C1 segment of cervical spinal cord (tissue), 14 donors: ENCODE data around the gene RNF133.

Experiments
- DNase-seq, 14 donors: peaks; one replicate each; lab custom pipeline; 2025; lab: John Stamatoyannopoulos, UW

The RNF133 gene, protein sequence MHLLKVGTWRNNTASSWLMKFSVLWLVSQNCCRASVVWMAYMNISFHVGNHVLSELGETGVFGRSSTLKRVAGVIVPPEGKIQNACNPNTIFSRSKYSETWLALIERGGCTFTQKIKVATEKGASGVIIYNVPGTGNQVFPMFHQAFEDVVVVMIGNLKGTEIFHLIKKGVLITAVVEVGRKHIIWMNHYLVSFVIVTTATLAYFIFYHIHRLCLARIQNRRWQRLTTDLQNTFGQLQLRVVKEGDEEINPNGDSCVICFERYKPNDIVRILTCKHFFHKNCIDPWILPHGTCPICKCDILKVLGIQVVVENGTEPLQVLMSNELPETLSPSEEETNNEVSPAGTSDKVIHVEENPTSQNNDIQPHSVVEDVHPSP

DNA sequence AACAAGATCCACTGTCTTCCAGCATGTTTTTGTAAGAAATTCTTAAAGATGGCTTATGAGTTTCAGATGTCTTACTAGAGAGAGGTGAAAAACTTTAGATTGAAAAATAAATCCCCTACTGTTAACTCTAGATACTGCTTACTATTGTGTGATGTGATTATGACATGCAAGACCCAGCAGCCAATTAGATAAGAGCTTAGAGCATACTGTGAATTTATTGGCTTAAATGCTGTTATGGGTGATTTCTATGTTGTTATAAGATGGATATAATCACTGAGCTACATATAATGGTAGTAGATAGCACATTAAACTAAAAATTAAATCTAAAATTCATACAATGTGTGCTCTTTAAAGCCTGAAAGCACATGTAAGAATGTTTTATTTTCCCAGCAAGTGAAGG is at the start of gene RNF133:
TSS of gene RNF133 (minus strand) at position 101 of the 400 bp plus-strand sequence. CDS start 199 bp downstream, outside the sequence.
- DNase-seq = no peak

DNA sequence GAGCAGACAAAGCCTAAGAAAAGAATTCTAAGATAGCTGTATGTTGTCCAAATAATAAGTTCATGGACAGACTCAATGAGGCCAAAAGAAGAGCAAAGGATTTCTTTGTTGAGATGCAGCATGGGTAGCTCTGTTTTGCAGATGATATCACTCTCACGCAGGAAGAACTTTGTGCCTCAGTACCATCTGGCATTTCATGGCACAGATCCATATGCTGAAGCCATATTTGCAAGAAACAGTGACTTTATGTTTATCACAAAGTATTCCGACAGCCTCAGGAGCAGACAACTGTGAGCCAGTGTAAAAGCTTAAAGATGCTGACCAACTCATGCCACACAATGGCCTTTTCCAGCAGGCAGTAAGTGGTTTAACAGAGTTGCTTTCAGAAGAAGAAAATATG is 49.3 kb upstream of the RNF133 start:
- DNase-seq = peak in 1 of 14 donors; percentile 78

DNA sequence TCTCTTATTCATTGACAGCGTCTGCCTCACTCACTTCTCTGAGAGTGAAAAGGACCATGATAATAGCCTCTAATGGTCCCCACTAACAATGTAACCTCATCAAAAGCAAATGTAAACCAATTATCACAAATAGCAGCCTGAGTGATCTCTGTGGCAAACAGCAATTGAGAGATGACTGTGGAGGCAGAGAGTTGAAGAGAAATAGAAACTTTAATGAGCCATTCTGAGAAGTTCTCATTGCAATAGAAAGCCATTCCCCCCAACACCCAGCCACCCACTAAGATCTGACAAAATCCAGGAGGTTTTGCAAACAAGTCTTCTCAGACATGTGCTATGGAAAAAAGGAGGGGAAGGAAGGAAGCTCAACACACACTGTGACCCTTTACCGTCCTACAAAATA is 48.0 kb upstream of the RNF133 start:
- DNase-seq = no peak

DNA sequence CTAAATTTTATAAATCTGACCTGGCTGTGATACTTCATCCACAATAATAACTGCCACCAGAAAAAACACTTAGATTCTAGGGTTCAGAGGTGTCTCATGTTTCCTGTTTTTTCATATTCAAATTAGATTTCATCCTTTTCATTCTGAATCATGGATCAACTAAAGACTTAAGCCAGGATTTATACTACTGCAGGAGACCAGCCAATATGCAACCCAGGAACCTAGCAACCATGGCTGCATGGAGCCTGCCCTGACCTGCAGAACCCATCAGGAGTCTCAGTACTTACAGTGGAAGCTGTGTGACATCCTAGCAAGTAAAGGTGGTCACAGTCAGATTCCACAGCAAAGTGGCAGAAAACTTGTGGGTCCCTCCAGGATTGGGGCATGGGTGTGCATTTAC is 44.3 kb upstream of the RNF133 start:
- DNase-seq = no peak

DNA sequence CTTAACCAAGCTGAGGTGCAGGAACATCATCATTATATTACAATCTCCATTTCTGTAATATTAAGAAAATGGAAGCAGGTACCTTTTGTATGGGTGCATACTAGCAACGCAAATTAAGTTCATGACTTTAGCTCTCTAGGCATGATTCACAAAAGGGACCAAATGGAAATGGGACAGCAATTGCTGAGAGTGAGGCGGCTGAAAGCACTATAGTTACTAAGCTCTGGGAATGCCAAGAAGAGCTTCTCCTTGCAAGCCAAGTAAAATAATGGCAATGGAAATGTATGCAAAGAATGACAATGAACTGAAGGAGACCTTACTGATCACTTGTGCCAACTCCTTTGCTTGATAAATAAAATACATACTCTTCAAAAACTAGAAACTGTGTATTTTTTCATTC is 40.0 kb upstream of the RNF133 start:
- no peak for DNase-seq

DNA sequence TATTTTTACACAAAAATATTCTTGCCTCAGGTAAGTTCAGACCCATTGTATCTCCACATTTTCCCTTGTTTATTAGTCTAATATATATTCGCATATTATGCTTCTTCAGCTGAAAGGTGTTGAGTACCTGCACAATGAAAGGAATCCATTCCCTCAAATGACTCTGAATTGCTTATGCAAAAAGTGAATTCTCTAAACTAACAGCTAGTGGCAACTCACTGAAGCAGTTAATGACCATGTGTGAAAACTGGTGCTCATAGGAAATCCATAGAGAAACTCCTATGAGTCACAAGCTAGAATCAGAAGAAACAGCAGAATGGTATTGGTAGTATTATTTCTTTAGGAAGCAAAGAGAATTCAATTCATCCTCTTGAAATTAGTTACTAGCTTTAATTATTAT is 37.3 kb upstream of the RNF133 start:
- DNase-seq = peak in 1 of 14 donors; percentile 83

DNA sequence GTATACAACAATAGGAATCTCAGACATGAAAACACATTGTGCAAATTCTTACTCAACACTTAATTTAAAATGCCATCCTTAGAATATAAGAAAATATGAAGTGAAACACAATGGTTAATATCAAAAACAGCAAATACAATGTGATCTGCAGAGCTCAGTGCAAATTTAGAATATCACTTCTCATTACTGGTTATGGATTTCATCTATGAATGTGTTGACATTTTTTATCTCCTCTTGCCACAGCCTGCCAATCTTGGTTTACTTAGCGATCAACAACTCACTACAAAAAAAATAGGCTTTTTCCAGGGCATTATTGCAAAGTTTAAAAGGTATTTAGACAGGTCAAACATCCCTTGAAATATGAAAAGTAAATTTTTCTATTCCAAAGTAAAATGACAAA is 28.8 kb upstream of the RNF133 start:
- DNase-seq = no peak

DNA sequence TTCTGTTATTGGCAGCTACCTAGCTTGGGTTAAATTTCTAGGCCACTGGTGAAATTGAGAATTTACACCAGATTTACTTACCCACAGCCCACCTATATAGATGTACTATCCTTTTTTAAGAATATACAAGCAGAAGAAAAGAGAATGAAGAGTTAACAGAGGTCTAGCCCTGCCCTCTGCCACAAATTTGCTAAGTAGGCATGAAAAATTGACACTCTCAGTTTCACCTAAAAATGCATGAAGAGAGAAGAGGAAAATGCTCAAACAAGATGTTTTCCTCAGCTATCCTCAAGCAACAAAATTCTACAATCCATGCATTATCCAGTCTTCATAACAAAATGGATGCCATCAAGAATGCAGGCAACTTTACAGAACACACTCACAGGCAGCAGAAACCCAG is 28.4 kb upstream of the RNF133 start:
- no peak for DNase-seq

DNA sequence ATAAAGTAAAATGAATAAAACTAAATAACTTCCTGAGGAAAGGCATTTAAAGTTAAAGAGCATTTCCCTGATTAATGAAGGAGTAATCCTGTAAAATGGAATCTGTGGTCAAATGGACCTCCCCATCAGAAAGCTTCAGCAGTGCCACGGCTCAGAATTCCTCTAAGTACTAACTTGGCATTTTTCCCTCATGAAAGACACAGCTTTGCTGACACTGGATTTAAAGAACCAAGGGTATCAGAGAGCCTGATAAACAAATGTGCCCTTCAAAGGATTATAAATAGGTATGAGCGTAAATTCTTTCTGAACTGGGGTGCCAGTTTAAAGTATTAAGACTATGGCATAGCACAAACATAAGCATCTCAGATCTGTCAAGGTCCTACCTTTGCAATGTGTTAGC is 28.0 kb upstream of the RNF133 start:
- peak in 1 of 14 donors; percentile 48 for DNase-seq

DNA sequence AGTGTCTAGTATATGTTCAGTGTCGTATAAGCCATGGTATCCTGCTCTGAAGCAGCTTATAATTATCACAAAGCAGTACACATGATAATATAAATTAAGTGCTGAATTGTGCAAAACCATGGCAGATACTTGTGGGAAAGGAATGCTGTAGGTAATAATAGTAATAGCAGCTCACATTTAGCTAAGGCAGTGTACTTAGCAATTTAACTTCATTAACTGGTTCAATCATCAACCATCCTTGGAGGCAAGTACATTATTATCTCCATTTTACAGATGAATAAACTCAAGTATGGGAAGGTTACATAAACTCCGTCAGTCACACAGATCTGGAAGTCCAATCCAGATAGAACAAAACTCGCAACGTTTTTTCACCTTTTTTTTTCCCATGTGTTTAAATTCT is 25.4 kb upstream of the RNF133 start:
- DNase-seq = no peak

DNA sequence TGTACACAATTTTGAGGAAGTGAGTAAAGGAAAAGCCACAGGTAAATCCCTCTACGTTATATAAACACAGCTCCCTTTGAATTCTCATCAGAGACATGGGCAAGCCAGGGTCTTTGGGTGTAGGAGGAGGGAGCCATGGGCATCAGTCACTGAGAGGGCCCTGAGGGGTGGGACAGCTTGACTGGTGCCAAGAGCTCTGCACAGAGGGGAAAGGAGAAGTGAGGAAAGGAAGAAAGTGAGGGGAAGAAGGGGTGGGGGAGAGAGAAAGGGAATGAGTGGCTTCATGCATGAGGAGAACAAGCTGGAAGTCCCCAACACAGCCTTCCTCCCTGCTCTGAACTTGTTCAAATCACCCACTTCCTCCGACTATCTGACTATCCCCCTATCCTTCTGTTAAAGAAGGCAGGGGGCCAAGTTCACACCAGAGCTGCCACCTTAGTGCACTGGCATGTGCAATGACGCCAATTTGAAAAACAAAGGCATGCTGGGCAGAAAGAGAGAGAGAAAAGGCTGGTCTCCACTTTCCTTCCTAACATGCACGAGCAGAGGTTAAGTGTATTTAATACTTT is 20.2 kb upstream of the RNF133 start:
- peak in 1 of 14 donors; percentile 57 for DNase-seq

DNA sequence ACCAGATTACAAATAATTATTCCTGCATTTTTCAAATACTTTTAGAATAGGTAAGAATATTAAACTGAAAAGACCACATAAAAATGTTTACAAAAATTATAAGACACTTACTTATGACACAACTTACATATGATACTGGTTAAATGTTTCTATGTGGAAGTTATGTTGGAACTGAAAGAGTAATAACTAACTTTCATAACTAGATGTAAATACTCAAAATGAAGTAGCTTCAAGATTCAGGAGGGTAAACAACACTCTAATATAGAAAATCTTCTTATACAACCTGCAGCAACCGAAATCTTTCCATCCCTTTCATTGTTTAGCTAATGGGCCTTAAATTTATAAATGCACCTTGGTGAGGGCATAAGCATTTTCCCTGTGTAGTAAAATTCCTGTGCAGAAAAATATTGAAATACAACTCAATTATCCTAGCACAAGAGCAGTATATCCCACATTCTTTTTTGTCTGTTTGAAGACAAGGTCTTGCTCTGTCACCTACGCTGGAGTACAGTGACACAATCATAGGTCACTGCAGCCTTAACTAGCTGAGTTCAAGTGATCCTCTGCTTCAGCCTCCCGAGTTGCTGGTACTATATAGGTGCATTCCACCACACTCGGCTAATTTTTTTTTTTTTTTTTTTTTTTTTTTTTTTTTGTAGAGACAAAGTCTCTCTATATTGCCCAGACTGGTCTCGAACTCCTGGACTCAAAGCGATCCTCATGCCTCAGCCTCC is 18.6 kb upstream of the RNF133 start:
- no peak for DNase-seq

DNA sequence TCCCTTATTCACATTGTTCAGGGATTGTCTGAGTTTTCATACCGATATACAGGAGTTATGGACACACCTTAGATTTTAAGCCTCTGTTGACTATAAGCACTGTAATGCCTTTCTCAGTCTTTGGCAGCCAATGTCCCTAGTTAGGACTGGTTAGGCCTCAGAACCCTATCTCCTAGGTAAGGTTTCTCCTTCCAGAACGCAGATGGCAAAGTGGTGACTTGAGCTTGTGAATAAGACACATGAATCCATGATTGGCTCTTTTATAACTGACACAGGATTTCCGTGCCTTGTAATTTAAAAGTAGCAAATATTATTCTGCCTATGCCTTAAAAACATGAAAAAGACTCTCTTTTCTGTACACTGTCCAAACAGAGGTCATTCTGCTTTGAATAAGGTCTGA is 16.3 kb upstream of the RNF133 start:
- DNase-seq = peak in 1 of 14 donors; percentile 60

DNA sequence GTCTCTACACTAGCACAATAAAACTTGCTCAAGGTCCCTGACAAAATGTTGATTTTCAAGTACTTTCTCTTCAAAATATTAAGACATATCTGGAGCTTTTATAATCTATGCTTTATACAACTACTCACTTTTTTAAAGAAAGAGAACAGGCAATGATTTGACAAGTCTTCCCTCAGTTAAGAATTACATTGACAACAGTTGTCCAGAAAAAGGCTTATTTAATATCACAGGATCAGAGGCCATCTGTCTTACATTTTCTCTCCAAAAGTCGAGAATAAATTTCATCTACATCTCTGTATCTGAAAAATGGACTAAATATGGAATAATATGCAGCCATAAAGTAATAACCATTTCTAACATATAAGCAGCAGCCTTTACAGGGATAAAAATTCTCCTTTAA is 12.0 kb upstream of the RNF133 start:
- peak in 1 of 14 donors; percentile 64 for DNase-seq

DNA sequence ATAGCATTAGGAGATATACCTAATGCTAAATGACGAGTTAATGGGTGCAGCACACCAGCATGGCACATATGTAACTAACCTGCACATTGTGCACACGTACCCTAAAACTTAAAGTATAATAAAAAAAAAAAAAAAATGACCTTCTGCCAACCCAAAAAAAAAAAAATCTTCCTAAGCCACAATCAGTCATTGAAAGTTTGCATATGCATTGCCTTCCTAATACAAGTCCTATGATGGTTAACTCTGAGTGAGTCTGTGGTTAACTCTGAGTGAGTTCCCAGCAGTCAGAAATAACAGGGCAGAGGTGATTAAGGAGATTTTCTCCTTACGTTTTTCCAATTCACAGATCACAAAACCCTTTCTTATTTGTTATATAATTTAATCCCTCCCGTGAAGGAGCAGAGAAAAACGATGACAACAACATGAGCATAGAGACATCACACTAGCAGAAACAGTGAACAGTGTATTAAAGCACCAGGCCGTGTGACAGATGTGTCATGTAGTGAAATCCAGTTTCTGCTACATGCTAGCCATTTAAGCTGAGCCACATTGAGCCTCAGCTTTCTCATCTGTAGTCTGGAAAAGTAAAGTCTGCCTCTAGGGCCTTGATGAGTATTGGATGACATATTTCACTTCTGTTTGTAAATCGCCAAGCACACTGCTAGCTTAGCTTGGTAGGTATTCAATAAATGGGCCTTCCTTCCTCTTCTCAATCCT is 11.2 kb upstream of the RNF133 start:
- DNase-seq = no peak

DNA sequence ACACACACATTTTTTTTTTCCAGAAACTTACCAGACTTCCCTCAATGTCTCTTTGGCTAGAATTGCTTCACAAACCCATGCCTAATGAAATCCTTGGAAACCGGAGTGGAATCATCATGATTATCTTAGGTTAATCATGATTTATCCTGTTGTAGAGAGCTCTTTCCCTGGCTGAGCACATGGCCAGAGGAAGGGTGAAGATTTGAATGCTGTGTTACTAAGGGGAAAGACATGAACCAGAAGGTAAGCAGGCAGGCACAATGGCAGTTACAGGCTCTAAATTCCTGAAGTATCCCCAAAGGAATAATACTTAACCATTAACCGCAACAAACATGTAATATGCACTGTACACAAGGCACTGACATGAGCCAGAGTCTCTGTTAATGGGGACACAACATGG is 7.9 kb upstream of the RNF133 start:
- peak in 1 of 14 donors; percentile 39 for DNase-seq

DNA sequence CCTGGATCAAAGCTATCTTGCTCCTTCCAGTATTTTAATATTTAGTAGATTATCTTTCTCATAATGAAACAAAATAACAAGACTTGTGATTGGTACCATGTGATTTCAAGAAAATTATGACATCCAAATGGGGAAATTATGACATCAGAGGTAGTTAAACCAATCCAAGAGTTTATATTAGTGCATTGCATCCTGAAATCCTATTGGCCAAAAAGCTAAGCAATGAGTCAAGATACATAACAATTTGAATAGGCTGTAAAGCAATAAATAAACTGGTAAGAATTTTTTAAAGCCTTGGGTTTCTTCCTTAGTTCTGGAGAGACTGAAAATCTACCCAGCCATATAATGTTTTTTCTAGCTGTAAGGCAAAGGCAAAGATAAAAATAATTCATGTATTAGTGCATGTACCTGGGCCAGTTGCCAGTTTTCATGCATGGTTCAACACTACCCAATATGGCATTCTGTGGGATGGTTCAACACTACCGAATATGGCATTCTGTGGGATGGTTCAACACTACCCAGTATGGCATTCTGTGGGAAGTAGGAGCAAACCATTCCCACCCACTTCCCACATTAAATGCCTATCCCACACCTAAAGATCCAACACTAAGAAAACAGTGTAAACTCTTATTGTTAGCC is 4.1 kb upstream of the RNF133 start, which contains the start of gene RNF148:
TSS of gene RNF148 (minus strand) at position 51 of the 639 bp plus-strand sequence. CDS start 172 bp downstream, outside the sequence.
- no peak for DNase-seq

DNA sequence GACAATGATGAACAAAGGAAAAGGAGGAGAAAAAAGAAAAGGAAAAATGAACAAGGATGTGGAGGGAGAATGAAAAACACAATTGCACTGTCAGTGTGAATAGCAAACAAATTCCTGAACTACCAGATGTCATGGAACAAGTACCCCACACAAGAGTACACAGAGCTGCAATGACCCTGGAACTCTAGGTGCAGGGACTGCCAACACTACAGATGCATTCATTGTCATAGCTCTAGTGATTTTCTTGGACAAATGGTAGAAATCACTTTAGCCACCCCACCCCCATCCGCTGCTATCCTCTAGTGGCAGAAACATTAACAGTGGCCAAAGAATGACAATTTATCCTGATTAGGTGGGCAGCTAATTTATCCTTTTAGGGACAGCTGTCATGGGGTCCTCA is 3.1 kb downstream of the RNF133 start:
- DNase-seq = no peak

DNA sequence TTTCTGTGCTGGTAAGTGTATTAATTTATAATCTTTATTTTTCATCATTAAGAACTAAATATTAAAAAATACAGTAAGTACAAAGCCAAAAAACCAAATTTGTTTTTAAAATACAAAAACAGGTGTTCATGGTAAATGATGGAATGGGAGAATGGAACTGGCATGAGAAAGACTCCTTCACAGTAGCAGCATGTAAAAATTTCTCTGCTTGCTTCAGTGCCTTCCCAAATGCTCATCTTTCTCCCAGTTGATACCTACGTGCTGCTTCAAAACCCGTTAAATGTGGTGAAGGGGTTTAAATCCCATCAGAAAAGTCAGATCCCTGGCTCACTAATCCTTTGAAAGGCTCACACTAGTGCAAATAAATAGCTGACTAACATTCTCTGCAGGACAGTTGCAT is 4.2 kb downstream of the RNF133 start:
- DNase-seq = peak in 1 of 14 donors; percentile 64

DNA sequence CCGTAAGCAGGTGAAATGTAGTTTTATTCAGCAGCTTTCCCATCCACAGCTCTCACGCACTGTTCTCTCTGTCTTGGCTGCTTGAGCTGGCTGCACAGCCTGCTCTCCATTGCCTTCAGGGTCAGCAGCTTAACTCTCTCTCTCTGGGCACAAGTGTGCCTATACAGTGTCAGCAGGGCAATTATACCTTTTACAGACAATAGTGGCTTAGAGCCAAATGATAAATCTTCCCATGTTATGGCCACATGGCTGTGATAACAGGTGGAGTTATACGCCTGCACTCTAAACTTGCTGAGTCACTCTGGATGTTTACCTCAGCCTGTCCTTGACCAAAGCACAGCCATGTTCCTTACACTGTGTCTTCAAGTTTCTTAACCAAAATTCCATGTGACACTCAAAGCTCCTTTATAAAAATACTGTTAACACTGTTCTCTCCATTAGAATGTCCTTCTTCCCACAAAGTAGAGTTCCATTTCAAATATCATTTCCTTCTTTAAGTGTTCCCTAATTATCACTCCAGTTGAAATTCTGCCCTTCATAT is 6.1 kb downstream of the RNF133 start:
- no peak for DNase-seq
